Measurements from ENCODE around the gene LRWD1.
"Not testable (repeated sequence)": the region's sequence is repeated elsewhere in the genome, so short reads cannot be mapped to it uniquely, and the experiment has no call there.

LRWD1 gene

GRCh38 chr7:102496861-102497260 lies 32.1 kb downstream of the LRWD1 start:
- DNase-seq (ENCODE audit: low read depth): not testable (repeated sequence)

GRCh38 chr7:102497308-102497707 lies 32.5 kb downstream of the LRWD1 start:
- not testable (repeated sequence) for DNase-seq (ENCODE audit: low read depth)

GRCh38 chr7:102498321-102498720 lies 33.5 kb downstream of the LRWD1 start:
- not testable (repeated sequence) for DNase-seq (ENCODE audit: low read depth)

GRCh38 chr7:102503141-102503540 lies 38.4 kb downstream of the LRWD1 start:
- DNase-seq (ENCODE audit: low read depth): not testable (repeated sequence)

DNA sequence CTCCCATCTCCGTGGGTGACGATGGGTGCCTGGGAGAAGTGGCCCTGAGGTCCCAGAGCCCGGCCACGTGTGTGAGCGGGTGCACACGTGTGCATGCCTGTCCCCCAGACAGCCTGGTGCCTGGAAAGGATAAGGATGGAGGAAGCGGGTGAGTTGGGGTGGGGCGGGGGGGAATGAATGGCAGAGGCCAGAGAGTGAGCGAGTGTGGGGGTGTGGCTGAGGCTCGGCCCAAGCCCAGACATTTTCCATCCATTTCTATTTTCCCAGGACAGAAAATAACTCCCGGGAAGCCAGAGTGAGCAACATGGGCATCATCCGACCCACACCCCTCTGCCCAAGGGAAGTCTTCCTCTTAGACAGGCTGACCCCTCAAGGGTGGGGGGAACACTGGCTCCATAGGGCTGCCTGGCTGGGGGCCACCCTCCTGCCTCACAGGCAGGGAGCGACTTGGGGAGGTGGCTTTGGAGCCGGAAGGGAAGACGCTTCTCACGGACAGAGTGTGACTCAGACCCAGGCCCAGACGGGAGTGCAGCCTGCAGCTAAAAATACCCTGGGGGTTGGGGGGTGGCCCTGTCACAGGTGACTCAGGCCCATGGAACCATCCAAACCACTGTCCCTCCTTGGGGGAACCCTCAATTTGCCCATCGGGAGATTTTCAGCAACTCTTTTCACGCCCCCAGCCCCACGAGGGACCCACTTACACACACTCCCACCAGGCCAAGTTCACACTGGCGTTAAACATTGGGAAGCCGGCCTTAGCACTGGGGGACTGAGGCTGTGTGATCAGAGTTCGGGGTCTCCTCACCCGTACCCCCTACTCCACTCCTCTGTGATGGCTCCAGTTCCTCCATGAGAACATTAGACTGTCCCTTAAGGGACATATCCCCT lies 40.8 kb downstream of the LRWD1 start:
- DNase-seq (ENCODE audit: low read depth): not testable (repeated sequence)

DNA sequence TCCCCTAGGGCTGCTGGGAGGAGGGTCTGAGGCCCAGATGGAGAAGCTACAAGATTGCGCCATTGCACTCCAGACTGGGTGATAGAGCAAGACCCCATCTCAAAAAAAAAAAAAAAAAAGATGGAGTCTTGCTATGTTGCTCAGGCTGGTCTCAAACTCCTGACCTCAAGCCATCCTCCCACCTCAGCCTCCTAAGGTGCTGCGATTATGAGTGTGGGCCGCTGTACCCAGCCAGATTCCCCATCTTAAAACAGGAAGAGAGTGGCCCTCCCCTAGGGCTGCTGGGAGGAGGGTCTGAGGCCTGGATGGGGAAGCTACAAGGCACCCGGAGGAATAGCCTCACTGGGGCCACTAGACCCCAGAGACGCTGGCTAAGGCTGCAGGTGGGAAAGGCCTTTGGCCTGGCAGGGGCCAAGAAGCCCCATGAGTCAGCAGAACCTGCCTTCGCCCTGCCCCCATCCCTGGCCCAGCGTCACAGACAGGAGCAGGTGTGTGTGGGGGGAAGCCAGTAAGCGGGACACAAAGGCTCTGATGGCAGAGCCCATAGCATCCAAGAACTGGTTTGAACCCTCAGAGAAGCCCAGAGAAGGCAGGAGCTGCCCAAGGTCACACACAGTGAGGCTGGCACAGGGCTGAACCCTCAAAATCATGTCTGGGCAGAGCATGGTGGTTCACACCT lies 42.8 kb downstream of the LRWD1 start:
- DNase-seq (ENCODE audit: low read depth): not testable (repeated sequence)

- not testable (repeated sequence) for DNase-seq (ENCODE audit: low read depth)
Observed at GRCh38 chr7:102510575-102510974, 45.8 kb downstream of the LRWD1 start.

DNA sequence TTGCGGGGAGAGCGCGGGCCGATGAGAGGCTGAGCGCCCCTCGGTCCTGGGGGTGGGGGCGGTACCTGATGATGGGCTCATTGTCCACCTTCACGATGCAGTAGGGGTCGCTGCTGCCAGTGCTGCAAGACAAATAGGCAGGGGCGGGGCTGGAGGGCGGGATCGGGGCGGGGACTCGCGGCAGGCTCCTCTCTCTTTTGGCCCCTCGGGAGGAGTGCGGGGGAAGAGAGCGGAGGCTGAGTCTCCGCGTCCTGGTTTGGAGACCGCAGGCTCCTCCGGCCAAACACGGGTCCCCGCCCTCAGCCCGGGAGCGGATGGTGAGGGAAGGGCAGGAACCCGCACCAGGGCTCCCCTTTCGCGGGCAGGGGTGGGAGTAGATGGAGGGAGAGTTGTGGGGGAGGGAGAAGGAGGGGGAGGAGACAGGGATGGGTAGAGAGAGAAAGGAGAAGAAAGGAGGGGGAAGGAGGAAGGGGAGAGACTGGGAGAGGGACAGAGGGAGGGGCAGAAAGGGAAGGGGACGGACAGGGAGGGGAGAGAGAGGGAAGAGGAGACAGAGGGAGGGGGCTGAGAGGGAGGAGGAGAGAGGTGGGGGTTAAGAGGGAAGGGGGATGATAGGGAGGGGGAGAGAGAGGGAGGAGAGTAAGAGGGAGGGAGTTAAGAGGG lies 47.2 kb downstream of the LRWD1 start:
- DNase-seq (ENCODE audit: low read depth): not testable (repeated sequence)

- peak; percentile 94 for DNase-seq (ENCODE audit: low read depth)
Observed at GRCh38 chr7:102512642-102513221, 47.9 kb downstream of the LRWD1 start.

DNA sequence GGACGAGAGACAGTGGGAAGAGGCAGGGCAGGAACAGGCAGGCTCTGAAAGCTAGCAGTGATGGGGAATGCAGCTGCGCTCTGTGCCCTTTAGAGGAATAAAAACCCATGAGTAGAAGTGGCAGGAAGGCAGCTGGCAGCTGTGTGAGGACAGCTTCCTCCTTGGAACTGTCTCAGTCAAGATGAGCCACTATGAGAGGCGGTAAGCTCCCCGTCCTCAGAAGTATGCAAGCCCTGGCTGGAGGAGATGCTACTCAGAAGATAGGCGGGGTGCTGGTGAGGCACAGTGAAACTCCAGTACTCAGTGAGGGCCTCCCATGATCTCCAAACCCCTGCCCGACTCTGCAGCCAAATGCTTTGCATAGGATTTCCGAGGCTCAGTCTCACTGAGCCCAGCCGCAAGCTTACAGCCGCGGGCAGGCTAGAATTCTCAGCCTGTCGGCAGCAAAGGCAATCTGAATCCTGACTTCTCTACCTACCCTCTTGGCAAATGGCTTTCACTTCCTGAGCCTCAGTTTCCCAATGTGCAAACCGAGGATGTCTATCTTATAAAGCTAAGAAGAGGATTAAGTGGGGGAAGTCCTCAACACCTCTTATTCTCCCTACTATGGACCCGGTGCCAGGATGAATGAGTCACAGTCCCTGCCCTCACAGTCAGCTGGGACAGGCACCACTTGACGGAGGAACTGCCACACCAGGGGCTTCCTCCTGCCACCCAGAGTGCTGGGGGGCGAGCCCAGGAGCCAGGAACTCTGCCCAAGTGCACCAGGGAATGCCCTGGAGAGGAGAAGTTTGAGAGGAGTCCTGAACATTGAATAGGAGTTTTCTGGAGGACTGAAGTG lies 50.3 kb downstream of the LRWD1 start:
- DNase-seq (ENCODE audit: low read depth): not testable (repeated sequence)

- not testable (repeated sequence) for DNase-seq (ENCODE audit: low read depth)
Observed at GRCh38 chr7:102515889-102516288, 51.1 kb downstream of the LRWD1 start.

GRCh38 chr7:102516951-102517350 lies 52.2 kb downstream of the LRWD1 start:
- not testable (repeated sequence) for DNase-seq (ENCODE audit: low read depth)

GRCh38 chr7:102517550-102518147 lies 52.9 kb downstream of the LRWD1 start, which contains the start of gene RASA4B:
RASA4B (minus strand) TSS chr7:102517777; CDS start chr7:102517710, 67 bp downstream.
- peak; percentile 51 for DNase-seq (ENCODE audit: low read depth)

DNA sequence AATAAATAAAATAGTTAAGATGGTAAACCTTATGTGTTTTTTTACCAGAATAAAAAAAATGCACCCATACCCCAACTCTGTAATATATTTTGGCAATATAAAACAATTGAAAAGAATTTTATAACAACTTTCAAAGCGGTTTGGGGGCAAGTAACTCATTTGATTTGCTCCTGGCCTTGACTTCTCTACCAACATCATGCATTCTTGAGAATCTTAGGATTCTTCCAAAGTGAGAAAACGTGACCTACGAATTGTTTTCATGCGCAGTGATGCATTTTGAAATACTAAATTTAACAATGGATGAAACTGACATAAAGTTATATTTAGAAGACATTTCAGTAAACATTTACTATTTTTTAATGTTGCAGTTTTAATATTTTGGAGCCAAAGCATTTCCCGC lies 56.0 kb downstream of the LRWD1 start:
- DNase-seq (ENCODE audit: low read depth): peak; percentile 74

All from EH (cell line).